Subcutaneous adipose tissue (tissue), 4 donors: ENCODE results near the gene THSD4. TPM values are rescaled to one million over a fixed set of nuclear protein-coding genes. Genes with fewer than 3 reads are reported as not detected.

Experiments
- CTCF ChIP-seq: fragments of 450-650 bp; IDR thresholded peaks from one replicate; pipeline ENCODE4 v1.5.1; 2016; ENCODE audit warnings: low read depth, mild to moderate bottlenecking, control low read depth, antibody characterized with exemption, moderate library complexity
- total RNA-seq, 4 donors: library from RNA; depleted of rRNA; stranded (reverse); fragments of >200 nt; gene quantifications; one replicate each; pipeline ENCODE4 v1.1.0, GENCODE V29; 2016

THSD4 gene
- total RNA-seq, 4 donors from 2014 or later = 0.17 to 0.94 (median 0.63) TPM

- TF ChIP-seq CTCF = no peak
These were observed 276.3 kb downstream of the THSD4 start for GRCh38 chr15:71391421-71392088.

- no peak for TF ChIP-seq CTCF
These were observed 277.6 kb downstream of the THSD4 start for GRCh38 chr15:71392861-71393283.

GRCh38 chr15:71393383-71393782 is 278.1 kb downstream of the THSD4 start:
- TF ChIP-seq CTCF = no peak

- no peak for TF ChIP-seq CTCF
These were observed 281.4 kb downstream of the THSD4 start for GRCh38 chr15:71396536-71397125.

- TF ChIP-seq CTCF = no peak
These were observed 282.1 kb downstream of the THSD4 start for GRCh38 chr15:71397377-71397776.

- TF ChIP-seq CTCF = no peak
These were observed 285.0 kb downstream of the THSD4 start for GRCh38 chr15:71400294-71400693.

GRCh38 chr15:71409541-71409940 is 294.3 kb downstream of the THSD4 start:
- no peak for TF ChIP-seq CTCF
